ENCODE measurements around the gene ITLN2.
"Not testable (repeated sequence)": the region's sequence is repeated elsewhere in the genome, so short reads cannot be mapped to it uniquely, and the experiment has no call there.

ITLN2 gene

GRCh38 chr1:160904783-160905616 lies 49.6 kb downstream of the ITLN2 start:
- no peak for FAIRE-seq

- not testable (repeated sequence) for FAIRE-seq
These were observed 52.4 kb downstream of the ITLN2 start for GRCh38 chr1:160902251-160902650.

GRCh38 chr1:160901768-160902167 lies 52.8 kb downstream of the ITLN2 start:
- FAIRE-seq, result no peak

GRCh38 chr1:160900683-160901082 lies 53.9 kb downstream of the ITLN2 start:
- not testable (repeated sequence) for FAIRE-seq
